AG04449 (cell line): ENCODE data around the gene TMPRSS9.

Experiments used
- CTCF ChIA-PET: fragments of 350-600 bp; formaldehyde crosslinking; extraction: SDS; loops from one replicate; lab custom pipeline; 2021; ENCODE audit warnings: antibody characterized with exemption; lab: Yijun Ruan, JAX
- POLR2A ChIA-PET: fragments of 400-600, 350-600 bp; formaldehyde crosslinking; extraction: SDS; loops from one replicate; lab custom pipeline; 2020; ENCODE audit warnings: antibody characterized with exemption, inconsistent platforms; lab: Yijun Ruan, JAX
- DNase-seq: peaks from one replicate; pipeline ENCODE4 v3.0.0-alpha.2; 2010; ENCODE audit warnings: low read depth, low spot score
- H3K4me3 ChIP-seq: 2 replicates; pipeline ENCODE4 v1.5.1; 2011; ENCODE audit warnings: low read depth, mild to moderate bottlenecking, control low read depth, low read length
- TF ChIP-seq, protein P1 (sequence below): IDR thresholded peaks from one replicate; pipeline ENCODE4 v1.5.1; 2011; ENCODE audit warnings: mild to moderate bottlenecking, moderate library complexity, low read length, control low read depth, inconsistent platforms; ENCODE audit not compliant: insufficient read depth; ENCODE audit errors: missing control alignments

The TMPRSS9 gene

DNA sequence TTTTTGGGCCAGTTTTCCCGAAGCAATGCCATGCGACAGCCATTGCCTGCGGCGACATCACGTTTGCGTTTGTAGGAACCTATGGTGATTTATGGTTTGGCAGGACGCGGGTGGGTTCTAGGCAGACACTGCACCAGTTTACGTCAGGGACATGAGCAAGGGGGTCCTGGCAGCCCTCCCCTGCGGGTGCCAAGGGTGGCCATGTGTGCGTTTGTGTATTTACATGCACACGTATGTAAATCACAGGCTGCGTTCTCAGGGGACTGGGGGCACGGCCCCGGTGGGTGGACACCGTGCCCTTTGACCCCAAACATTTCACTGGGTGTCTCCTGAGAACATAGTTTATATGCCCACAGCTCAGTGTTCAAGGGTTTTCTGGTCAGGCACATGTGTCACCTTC lies 9.4 kb upstream of the TMPRSS9 start:
- no peak overlapping the region for H3K4me3 ChIP-seq
- TF ChIP-seq, protein P1, sequence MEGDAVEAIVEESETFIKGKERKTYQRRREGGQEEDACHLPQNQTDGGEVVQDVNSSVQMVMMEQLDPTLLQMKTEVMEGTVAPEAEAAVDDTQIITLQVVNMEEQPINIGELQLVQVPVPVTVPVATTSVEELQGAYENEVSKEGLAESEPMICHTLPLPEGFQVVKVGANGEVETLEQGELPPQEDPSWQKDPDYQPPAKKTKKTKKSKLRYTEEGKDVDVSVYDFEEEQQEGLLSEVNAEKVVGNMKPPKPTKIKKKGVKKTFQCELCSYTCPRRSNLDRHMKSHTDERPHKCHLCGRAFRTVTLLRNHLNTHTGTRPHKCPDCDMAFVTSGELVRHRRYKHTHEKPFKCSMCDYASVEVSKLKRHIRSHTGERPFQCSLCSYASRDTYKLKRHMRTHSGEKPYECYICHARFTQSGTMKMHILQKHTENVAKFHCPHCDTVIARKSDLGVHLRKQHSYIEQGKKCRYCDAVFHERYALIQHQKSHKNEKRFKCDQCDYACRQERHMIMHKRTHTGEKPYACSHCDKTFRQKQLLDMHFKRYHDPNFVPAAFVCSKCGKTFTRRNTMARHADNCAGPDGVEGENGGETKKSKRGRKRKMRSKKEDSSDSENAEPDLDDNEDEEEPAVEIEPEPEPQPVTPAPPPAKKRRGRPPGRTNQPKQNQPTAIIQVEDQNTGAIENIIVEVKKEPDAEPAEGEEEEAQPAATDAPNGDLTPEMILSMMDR = no peak
- DNase-seq = no peak
- ChIA-PET POLR2A (no interaction called here), CTCF (no interaction called here)

DNA sequence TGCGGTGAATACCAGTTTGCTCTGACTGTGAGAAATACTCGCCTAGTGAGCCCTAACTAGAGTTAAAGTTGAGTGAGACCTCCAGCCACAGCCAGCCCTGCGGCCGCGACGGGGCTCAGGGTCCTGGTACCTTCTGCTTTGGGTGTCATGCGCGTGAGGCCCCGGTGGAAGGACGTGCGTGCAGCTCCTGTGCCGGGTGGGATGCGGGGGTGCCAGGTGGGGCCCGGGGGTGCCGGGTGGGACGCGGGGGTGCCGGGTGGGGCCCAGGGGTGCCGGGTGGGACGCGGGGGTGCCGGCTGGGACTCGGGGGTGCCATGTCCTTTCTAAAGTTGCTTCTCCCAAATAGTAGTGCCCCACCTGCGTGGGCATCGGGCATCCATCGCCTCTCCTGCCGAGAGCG lies 8.5 kb upstream of the TMPRSS9 start:
- no peak overlapping the region for H3K4me3 ChIP-seq
- no peak for DNase-seq
- TF ChIP-seq, protein P1 = no peak
- POLR2A ChIA-PET = no interaction called here
- CTCF ChIA-PET = interaction anchor here (1.0 to 1.3 kb wide), 2 partner anchors 14 kb away, joined by 3 read pairs; no protein-coding TSS in a partner anchor

DNA sequence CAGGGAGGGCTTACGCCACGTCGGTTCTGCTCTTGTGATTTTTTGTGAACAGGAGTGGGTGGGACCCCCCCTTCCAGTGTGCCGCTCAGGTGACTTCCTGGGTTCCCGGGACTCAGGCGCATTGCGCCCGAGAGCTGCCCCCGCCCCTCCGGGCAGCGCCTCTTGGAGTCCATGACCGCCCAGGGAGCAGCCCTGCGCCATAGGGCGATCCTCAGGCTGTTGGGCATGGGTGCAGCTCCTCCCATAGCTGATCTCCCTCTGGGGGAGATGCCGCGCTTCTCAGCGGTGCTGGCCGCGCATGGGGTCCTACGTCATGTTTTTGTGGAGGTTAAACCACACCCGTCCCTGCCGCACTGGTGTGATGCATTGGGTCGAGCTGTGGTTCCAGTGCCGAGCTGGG lies 7.9 kb upstream of the TMPRSS9 start:
- TF ChIP-seq, protein P1 = no peak
- POLR2A ChIA-PET = no interaction called here
- no peak for DNase-seq
- no peak overlapping the region for H3K4me3 ChIP-seq
- CTCF ChIA-PET = interaction anchor here (0.7 to 1.3 kb wide), 3 partner anchors 14 to 41 kb away, joined by 3 read pairs; no protein-coding TSS in a partner anchor

DNA sequence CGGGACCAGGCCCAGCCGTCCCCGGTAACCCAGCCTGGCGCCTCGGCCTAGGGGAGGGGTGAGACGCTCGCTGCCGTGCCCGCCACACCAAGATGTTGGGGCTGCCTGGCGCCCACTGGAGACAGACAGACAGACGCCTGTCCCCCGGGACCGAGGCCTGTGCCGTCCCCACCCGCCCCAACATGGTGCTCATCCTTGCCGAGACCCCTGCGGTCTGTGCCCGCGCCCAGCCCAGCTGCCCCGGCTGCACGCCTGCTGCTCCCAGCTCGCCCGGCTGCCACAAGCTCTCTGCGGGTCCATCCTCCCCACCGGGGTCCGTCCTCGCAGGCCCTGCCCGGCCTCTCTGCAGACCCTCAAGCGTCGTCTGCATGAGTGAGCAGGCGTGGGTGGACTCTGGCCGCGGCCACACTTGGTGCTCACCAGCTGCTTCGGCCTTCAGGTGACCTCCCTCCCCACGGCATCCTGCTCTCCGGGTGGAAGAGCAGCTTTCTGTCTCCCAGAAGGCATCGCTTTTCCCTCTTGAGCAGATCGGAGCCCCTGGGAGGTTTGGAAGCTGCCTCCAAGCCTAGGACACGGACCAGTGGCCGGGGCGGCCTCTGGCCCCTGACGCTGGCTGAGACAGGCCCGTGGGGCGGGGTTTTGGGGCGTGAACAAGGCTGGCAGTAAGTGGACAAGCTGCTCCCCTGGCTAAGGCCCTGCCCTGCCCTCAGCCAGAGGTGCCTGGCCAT lies 6.7 kb upstream of the TMPRSS9 start:
- DNase-seq = no peak
- no peak overlapping the region for H3K4me3 ChIP-seq
- POLR2A ChIA-PET = no interaction called here
- TF ChIP-seq, protein P1 = no peak
- CTCF ChIA-PET = no interaction called here

DNA sequence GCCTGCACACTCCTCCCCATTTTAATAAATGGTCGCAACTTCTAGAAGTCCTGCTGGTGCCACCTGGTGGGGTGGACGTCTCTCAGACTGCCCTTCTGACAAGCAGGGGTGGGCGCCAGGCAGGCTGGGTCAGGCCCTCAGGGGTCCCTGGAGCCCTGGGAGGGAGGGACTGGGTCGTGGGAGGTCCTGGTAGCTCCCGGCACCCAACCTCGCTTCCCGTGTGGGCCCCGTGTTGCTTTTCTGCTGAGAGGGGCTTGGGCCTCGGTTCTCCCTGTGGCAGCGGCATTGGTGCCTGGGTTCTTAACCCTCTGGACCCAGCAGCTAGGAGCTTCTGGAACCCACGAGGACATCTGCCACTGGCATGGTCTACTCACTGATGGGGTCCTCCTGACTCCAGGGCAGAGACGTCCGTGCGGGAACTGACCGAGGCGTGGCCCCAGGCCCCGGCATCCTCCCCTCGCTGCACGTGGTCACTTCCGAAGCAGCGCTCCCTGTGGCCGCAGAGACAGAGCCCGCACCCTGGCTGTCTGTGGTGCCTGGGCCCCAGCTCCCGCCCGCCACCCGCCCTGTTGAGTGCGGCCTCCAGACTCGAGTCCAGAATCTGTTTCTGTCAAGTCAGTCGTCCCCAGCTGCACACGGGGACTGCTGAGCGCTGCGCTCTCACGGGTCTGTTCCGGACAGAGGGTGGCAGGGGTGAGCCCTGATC lies 6.0 kb upstream of the TMPRSS9 start:
- no peak for DNase-seq
- TF ChIP-seq, protein P1 = no peak
- ChIA-PET CTCF (no interaction called here), POLR2A (no interaction called here)
- no peak overlapping the region for H3K4me3 ChIP-seq

DNA sequence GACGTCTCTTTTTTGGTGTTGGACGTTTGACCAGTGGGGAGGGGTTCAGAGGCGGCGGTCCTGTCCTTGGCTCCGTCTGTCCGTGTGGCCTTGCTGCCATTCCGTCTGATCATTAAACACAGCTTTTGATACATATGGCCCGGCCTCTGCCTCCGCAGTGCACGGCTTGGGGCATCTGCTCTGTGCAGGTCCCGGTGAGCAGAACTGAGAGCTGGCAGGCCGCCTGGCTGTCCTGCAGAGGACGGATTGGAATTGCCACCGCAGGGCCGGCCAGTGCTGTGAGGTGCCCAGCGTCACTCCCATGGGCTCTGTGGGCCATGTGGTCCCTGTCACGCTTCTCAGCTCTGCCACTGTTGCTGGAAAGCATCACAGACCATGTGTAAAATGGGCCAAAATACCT lies 5.4 kb upstream of the TMPRSS9 start:
- ChIA-PET CTCF (no interaction called here), POLR2A (no interaction called here)
- TF ChIP-seq, protein P1 = no peak
- H3K4me3 ChIP-seq = no peak overlapping the region
- DNase-seq = no peak
